NCI-H1417 treated with DMSO at 0.1 percent for 48 hours (cell line): ENCODE measurements around the gene CERS5.
A peak's percentile ranks its signal among the peaks of the same experiment; 100 is the strongest.
"Not testable (repeated sequence)": the region's sequence is repeated elsewhere in the genome, so short reads cannot be mapped to it uniquely, and the experiment has no call there.

Source experiments
- DNase-seq: peaks from one replicate; lab custom pipeline; 2025; lab: John Stamatoyannopoulos, UW

The CERS5 gene

DNA sequence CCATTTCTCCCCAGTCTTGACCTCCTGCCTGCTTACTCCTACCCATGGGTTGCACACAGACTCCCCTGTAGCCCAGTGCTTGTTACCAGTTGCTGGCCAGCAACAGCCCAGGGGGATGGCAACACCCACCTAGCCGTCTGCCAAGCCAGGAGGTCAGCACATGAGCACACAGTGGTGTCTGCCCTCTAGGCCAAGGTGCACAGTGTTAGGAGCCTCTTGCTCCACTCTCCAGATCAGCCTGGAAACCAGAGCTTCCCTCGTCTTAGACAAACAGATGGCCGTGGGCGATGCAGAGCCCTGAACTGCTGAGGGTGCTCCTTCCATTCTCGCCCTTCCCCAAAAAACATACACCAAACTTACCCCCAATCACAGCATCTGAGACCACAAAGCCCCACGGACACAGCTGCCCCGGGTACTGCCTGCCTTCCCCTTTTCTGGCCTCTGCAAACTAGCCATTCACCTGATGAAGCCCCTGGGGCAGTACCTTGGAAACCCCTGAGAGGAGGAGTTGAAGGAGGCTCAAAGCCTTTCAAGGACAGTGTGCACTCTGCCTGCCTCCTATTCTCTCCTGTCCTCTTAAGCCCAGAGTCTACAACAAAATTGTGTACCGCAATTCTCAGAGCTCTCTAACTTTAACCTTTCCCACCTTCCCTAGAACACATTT is 64.4 kb downstream of the CERS5 start:
- no peak for DNase-seq

GRCh38 chr12:50102131-50102531 is 65.0 kb downstream of the CERS5 start:
- DNase-seq: no peak

- no peak for DNase-seq
Measured at GRCh38 chr12:50101663-50102062, 65.5 kb downstream of the CERS5 start.

GRCh38 chr12:50100561-50100960 is 66.6 kb downstream of the CERS5 start:
- no peak for DNase-seq

- no peak for DNase-seq
Measured at GRCh38 chr12:50099302-50100008, 67.7 kb downstream of the CERS5 start.

GRCh38 chr12:50097952-50098351 is 69.2 kb downstream of the CERS5 start:
- DNase-seq: no peak

GRCh38 chr12:50090391-50090790 is 76.8 kb downstream of the CERS5 start:
- DNase-seq: no peak

DNA sequence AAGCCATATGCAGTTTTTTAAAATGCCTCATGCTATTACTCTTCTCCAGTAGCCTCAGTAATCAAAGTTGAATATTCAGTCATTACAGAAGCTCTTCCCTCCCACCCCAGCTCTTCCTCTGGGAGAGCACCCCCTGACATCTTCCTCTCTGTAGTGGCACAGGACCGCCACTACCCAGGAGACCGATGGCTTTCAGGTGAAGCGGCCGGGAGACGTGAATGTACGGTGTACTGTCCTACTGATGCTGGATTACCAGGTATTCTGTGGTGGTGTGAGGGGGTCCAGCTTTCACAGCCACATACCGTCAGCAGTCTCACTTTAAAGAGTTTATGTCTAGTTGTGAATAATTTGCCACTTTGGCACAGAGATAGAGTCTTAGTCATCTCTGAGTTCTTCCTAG is 77.4 kb downstream of the CERS5 start:
- DNase-seq: no peak

GRCh38 chr12:50088577-50089335 is 78.4 kb downstream of the CERS5 start:
- peak; percentile 3 for DNase-seq

DNA sequence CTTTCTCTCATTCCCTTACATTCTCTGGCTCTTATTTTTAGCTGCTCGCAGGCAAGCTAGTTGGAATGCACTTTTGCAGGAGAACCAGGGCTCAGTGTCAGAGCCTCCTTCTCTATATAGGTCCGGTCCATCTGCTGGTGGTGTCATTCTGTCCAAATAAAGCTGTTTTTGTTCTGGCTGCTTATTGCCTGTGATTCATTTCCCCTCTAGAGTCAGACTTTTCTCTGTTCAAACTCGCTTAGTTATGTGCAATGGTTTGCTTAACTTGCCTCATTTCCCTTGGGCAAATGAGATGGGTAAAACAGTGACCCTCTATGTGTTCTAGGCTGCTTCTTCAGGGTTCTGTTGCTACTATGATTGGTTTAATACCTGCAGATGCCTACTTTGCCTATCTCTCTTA is 79.2 kb downstream of the CERS5 start:
- no peak for DNase-seq

DNA sequence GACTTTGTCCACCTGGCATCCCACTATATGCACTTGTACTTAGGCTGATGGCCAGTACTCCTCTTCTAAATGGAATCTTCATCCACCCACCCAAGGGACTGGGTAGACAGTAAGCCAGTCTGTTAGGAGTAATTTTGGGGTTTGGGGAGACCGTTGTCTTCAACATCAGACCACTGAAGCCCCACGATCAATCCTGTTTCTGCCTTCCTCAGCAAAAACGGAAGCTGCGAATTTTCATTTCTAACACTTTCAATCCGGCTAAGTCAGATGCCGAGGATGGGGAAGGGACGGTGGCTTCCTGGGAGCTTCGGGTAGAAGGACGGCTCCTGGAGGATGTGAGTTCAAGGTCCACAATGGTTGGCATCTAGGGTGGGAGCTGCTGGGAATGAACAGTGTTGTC is 80.0 kb downstream of the CERS5 start:
- no peak for DNase-seq

- DNase-seq: no peak
Measured at GRCh38 chr12:50086148-50086547, 81.0 kb downstream of the CERS5 start.

- no peak for DNase-seq
Measured at GRCh38 chr12:50085615-50086072, 81.5 kb downstream of the CERS5 start.

DNA sequence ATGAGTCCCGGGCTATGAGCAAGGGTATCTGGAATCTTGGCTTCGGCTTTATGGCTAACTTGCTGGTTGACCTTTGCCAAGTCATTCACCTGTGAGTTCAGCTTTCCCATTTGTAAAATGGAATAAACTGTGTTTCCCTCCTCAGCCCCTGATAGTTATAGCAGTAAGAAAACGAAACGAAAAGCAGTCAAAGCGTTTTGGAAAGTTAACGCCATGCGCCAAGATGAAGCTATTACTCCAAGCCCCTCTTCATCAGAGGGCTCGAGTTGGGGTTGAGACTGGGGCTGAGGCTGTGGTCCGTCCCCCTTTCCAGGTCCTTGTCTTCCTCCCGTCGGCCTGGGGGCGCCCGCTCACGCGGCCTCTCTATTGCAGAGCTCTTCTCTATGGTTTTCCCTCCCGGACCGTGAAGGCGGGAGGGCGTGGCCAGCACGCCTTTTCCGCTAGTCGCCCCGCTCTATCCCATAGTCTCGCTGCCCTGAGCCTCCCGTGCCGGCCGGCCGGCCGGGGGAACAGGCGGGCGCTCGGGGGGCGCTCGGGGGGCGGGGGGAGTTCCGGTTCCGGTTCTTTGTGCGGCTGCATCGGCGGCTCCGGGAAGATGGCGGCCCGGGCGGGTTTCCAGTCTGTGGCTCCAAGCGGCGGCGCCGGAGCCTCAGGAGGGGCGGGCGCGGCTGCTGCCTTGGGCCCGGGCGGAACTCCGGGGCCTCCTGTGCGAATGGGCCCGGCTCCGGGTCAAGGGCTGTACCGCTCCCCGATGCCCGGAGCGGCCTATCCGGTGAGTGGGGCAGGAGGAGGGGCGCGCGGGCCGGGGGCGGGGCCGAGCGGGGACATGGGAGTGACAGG is 82.2 kb downstream of the CERS5 start, which contains the start of gene SMARCD1:
Gene SMARCD1 (plus strand): TSS at position 568 of the 840 bp plus-strand sequence. CDS start 28 bp downstream, at position 596.
- peak; percentile 84 for DNase-seq

DNA sequence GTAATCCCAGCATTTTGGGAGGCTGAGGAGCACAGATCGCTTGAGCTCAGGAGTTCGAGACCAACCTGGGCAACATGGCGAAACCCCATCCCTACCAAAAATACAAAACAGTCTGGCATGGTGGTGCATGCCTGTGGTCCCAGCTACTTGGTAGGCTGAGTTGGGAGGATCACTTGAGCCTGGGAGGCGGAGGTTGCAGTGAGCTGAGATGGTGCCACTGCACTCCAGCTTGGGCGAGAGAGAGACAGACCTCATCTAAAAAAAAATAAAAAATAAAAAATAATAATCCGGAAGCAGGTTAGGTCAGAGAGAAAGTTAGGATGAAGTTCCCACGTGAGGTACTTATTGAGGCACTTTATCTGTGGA is 82.8 kb downstream of the CERS5 start:
- DNase-seq: not testable (repeated sequence)

GRCh38 chr12:50083301-50083700 is 83.9 kb downstream of the CERS5 start:
- no peak for DNase-seq

DNA sequence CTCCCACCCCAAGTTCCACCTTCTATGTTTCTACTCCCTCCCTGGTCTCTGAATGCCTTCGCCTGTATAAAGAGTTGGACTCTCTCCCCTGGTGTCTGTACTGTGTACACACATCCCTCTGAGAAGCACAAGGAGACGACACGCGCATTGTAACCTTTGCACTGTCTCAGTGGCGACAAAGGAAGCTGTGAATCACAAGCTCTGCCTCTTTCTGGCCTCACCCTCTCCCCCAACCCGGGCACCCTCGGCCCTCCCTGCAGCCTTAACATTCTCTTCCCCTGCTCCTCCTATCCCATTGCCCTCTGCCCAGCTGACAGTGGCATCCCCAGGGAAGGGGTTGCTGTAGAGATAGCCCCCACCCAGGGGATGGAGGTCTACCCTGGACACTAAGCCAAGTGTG is 84.5 kb downstream of the CERS5 start:
- no peak for DNase-seq

GRCh38 chr12:50081096-50081808 is 85.9 kb downstream of the CERS5 start:
- no peak for DNase-seq

GRCh38 chr12:50079771-50080170 is 87.4 kb downstream of the CERS5 start:
- no peak for DNase-seq
